ENCODE measurements around the gene OR5D16.
"Not testable (repeated sequence)": the region's sequence is repeated elsewhere in the genome, so short reads cannot be mapped to it uniquely, and the experiment has no call there.

OR5D16 gene
- total RNA-seq, result 0 to 0.66 (median 0) reads per million in 17 experiments

DNA sequence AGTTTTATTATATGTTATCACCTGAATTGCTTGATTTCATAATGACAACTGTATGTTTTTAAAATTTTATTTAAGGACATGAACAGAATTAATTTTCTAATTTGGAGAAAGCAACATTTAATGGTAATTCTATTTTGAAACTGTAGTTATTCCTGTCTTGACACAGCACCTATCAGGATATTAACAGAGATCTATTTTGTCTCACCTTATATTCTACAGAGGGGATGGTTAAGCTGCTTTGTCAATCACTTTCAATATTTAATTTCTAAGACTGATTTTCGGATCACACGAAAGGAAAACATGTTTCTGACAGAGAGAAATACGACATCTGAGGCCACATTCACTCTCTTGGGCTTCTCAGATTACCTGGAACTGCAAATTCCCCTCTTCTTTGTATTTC lies at the start of gene OR5D16:
Gene OR5D16, plus strand, starts transcription at position 301 of the 400 bp plus-strand sequence. Its CDS starts 0 bp downstream, at position 301.
- DNase-seq, result no peak

DNA sequence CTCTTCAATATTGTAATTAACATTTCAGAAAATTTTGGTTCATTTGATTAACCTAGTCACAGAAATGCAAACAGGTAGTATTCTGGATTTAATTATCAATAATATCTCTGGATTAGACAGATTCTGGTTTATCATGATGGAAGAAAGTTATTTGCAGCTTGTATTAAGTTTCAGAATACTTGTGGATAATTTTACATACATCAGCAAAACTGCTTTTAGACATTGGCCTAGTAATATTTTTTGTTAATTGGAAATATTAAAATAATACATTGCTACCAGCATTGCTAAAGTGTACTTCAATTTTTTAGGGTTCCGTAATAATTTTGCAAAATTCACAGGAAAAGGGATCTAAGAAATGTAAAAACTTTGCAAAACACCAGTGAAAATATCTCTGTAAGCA lies 46.9 kb upstream of the OR5D16 start:
- no peak for DNase-seq

DNA sequence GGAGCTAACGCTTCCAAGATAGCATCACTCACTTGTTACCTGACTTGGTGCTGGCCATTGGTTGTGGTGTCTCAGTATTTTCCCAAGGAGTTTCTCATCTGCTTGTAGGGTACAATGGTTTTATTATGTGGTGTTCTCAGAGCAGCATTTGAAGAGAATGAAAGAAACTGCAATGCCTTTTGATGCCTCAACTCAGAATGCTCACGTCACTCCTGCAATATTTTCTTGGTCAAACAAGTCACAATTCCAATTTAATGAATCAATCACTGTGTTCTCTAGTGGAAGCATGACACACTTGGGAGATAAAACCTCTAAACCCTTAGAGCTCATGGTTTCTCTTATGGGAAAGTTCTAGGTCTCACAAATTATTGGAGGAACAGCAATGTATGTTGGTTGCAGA lies 45.2 kb upstream of the OR5D16 start:
- DNase-seq, result no peak

DNA sequence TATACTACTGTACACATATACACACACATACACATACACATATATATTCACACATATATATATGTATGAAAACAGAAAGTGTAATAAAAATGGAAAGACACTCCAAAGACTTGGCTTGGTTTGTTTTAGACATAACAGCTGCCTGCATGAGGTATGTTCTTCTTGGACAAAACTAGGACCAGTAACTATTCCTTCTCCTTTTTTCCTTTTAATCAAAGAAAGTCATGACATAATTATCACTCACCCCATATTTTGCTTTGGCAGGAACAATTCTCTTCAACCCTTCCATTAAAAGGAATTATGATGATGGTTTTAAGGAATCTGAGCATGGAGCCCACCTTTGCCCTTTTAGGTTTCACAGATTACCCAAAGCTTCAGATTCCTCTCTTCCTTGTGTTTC lies 43.3 kb upstream of the OR5D16 start, which contains the start of gene OR5D14:
Gene OR5D14, plus strand, starts transcription at position 301 of the 400 bp plus-strand sequence. Its CDS starts 0 bp downstream, at position 301.
- no peak for DNase-seq

DNA sequence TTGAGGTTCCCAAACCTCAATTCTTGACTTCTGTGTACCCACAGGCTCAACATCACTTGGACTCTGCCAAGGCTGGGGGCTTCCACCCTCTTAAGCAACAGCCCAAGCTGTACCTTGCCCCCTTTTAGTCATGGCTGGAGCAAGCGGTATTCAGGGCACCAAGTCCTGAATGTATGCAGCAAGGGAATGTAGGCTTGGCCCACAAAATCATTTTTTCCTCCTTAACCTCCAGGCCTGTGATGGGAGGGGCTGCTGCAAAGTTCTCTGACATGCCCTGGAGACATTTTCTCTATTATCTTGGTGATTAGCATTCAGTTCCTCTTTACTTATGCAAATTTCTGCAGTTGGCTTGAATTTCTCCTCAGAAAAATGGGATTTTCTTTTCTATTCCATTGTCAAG lies 32.3 kb upstream of the OR5D16 start:
- no peak for DNase-seq

DNA sequence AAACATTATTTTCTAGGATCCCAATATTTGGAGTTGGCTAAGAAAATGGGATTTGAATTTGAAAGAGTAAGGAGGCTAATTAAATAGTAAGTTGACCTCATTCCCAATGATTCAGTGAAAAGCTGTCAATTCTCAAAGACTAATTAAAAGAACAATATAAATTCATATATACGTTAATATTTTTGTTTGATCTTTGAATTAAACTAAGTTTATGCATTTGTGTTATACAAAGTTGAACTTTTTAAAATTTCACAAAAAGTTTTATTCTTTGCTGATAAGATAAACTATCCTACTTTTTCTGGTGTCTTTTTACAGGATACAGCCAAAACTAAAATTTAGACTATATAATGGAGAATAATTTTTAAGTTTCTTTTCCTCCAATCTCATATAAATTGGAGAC lies 27.5 kb upstream of the OR5D16 start, which contains the start of gene OR5L1:
Gene OR5L1, plus strand, starts transcription at position 301 of the 400 bp plus-strand sequence. CDS start 100 bp downstream, outside the sequence.
- no peak for DNase-seq

DNA sequence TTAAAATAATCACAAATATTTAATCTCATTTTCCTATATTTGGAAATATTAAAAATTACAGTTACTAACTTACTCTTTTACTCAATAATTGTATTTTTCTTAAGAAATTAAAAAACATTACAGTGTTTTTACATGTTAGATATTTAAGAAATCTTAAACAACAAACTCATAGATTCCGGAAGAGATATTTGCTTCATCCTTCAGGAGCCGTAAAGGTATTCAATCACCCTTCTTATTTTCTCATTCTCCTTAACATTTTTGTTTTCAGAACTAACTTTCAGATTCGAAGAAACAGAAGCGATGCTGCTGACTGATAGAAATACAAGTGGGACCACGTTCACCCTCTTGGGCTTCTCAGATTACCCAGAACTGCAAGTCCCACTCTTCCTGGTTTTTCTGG lies 19.2 kb upstream of the OR5D16 start, which contains the start of gene OR5D18:
Gene OR5D18, plus strand, starts transcription at position 301 of the 400 bp plus-strand sequence. Its CDS starts 0 bp downstream, at position 301.
- no peak for DNase-seq

DNA sequence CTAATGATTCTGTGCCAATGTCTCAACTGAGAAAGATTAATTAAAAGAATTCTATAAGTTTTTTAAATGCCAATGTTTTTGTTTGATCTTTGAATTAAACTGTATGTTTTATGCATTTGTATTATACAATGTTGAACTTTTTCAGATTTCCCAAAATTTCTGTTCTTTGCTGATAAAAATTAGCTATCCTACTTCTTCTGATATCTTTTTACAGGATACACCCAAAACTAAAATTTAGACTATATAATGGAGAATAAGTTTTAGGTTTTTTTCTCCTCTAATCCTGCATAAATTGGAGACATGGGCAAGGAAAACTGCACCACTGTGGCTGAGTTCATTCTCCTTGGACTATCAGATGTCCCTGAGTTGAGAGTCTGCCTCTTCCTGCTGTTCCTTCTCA lies 11.6 kb upstream of the OR5D16 start, which contains the start of gene OR5L2:
Gene OR5L2, plus strand, starts transcription at position 301 of the 400 bp plus-strand sequence. Its CDS starts 0 bp downstream, at position 301.
- DNase-seq, result no peak

DNA sequence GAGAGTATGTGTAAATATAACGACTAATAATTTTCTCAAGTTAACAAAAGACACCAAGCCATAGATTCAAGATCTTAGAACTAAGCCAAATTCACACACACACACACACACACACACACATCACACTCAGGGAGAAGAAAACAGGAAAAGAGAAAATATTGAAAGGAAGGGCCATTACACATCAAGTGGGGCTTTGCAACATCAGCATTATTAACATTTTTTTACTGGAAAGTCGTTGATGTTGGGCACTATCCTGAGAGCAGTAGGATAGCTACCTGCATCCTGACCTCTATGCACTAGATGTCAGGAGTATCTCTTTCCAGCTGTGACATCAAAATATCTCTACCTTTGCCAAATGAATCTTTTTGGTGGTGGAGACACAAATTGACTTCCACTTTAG lies 8.9 kb downstream of the OR5D16 start:
- DNase-seq, result no peak

DNA sequence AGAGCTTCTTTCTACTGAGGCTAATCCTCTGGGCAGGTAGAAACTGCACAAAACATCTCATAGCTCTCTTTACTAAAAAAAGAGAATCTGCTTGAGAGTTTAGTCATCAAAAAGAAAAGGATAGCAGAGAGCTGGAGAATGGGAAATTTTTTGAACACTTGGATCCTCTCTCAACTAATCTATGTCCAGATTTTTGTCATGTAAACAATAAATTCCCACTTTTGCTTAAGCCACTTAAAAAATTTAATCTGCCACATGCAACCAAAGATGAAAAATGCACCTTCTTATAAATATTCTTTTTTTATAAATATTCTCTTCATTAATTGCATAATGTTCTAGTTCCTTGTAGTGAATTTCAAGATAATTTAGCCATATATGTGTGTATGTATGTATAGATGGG lies 10.5 kb downstream of the OR5D16 start:
- no peak for DNase-seq

DNA sequence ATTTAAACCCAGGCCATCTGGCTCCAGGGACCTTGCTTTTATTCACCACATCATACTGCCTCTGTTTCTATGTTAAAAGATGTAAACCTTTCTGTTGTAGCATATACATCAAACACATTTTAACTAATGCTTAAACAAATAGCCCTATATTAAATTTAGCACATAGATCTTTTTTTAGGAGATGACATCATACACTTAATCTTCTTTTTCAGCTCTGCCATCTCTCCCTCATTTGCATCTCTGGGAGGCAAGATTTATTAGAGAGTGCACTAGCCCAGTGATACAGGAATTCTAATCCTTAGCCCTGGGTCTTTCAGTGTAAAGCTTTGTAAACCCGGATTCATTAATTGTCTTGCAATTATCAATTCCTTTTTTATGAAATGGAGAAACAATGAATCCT lies 13.6 kb downstream of the OR5D16 start:
- DNase-seq, result no peak

DNA sequence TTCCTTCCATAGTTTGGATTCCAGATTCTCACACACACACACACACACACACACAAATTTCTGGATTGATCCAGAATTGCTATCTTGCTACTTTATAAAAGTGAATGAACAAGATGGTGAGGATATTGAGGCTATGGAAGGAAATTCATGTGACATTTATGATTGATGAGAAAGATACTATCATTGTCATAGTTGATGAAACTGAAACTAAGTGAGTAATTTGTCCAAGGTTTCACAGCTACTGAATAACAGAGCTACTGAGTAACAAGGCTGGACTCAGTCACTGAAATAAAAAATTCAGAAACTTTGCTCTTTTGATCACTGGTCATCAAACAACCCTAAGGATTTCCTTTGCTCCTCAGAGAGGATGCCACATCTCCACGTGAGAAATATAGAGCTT lies 16.2 kb downstream of the OR5D16 start:
- no peak for DNase-seq

DNA sequence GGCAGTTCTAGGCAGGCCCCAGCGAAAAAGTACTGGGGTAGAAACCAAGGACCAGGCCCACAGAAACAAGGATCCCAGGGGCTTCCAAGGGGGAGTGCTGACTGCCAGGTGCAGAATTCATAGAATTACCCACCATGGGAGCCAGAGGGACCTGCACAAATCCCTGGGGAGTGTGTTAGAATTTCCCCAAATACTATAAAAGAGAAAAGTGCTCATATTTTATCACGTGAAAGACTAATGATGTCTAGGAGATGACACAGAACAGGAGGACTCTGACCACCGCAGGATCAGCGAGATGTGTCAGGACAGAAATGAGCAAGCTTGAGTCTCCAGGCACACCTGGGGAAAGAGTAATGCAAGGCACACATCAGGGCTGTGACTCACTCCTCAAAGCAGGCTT lies 28.8 kb downstream of the OR5D16 start:
- not testable (repeated sequence) for DNase-seq

DNA sequence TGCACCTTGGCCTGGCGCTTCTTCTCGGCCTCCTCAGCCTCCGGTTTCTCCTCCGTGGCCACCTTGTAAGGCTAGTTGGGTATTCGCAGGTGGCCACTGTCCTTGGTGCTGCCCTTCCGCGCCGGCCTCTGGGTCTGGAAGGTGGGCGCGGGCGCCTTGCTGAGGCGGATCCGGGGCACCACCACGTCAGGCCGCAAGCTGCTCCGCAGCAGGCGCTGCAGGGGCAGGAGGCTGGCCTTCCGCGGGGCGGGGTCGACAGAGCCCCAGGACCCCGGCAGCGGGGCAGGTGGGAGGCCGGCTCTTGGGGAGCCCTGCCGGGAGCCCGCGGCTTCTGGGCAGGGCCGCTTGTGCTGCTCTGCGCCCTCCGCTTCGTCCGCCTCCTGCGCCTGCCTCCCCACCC lies 34.2 kb downstream of the OR5D16 start:
- not testable (repeated sequence) for DNase-seq

DNA sequence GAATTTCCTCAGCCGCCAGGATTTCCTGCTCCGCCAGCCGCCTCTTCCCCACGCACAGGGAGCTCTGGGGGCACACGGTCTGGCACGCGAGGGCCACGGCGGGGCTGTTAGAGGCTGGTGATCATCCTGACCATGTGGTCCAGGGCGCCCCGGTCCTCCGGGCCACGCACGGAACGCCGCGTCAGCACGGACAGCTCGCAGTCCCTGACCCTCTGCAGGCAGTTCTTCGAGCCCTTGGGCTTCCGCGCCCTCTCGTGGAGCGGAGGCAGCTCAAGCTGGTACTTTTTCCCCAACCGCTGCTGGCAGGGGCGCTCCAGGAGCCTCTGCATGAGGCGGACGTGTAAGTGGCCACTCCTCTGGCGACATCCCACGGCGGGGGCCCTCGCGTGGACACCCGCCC lies 34.6 kb downstream of the OR5D16 start:
- not testable (repeated sequence) for DNase-seq

DNA sequence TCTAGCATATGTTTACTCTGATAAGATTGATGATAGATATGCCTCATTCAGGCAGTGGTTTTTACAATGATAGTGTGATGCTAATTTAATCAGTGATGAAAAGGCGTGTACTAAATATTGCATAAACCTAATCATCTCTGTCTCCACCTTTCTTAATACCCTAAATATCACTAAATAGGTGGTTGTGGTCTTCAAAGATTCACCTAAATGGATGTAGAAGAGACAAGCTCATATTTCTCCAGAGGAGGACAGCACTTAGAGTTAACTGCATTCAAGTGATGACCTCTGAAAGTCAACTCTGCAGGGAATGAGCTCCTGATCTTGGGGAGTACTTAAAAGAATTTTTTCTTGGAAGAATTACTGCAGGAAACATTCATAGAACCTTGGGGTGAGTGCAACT lies 44.4 kb downstream of the OR5D16 start, which contains the start of gene TRIM51:
Gene TRIM51, plus strand, starts transcription at position 301 of the 400 bp plus-strand sequence. CDS start 2,132 bp downstream, outside the sequence.
- DNase-seq, result not testable (repeated sequence)

DNA sequence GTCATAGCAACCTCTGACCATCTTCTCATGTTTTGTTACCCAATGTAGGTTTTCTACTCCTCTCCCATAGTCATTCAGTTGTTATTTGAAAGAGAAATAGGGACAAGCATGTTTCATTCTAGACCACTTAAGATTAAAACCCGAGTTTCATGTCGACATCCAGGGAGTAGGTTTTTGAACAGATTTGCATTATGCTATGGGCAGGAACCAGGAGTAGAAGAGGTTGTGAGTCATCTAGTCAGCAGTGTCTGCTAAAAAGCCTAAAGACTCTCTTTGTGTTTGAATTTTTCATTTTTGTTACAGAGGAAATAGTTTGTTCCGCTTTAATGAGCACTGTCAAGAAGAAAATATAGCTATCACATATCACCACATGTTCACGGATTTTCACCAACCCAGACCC lies 46.4 kb downstream of the OR5D16 start:
- not testable (repeated sequence) for DNase-seq

DNA sequence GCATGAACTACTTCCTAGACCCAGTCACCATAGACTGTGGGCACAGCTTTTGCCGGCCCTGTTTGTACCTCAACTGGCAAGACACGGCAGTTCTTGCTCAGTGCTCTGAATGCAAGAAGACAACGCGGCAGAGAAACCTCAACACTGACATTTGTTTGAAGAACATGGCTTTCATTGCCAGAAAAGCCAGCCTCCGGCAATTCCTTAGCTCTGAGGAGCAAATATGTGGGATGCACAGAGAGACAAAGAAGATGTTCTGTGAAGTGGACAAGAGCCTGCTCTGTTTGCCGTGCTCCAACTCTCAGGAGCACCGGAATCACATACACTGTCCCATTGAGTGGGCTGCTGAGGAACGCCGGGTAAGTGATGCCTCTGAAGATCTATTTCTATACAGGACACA lies 46.9 kb downstream of the OR5D16 start:
- not testable (repeated sequence) for DNase-seq
